Kidney (tissue), 14 donors: ENCODE results near the gene ATG9A. TPM values are rescaled to one million over a fixed set of nuclear protein-coding genes. Genes with fewer than 3 reads are reported as not detected.

Experiments
- DNase-seq, 5 donors: peaks; one replicate each; pipeline ENCODE4 v3.0.0-alpha.2; 2013 to 2020
- FAIRE-seq: peaks from 2 replicates; lab custom pipeline; 2012; peaks lifted over from hg19 to GRCh38; lab: Jason Lieb, UNC
- H3K27ac ChIP-seq, 2 donors: one replicate each; pipeline ENCODE4 v1.7.0; 2013; ENCODE audit warnings: low read depth in 2 of 2, low read length in 2 of 2, inconsistent platforms in 1 of 2
- H3K27me3 ChIP-seq: one replicate; pipeline ENCODE4 v1.7.1; 2013; ENCODE audit warnings: low read length, inconsistent platforms; ENCODE audit not compliant: control insufficient read depth, insufficient read depth
- H3K36me3 ChIP-seq, 3 donors: one replicate each; pipeline versions ENCODE4 v1.7.0 to v1.7.1; 2013; ENCODE audit warnings: low read length in 3 of 3, control low read depth in 1 of 3, inconsistent platforms in 1 of 3; ENCODE audit not compliant: insufficient read depth in 3 of 3, control insufficient read depth in 2 of 3
- H3K4me1 ChIP-seq, 3 donors: one replicate each; pipeline versions ENCODE4 v1.7.0 to v1.7.1; 2013; ENCODE audit warnings: low read length in 3 of 3, inconsistent platforms in 1 of 3, low read depth in 1 of 3; ENCODE audit not compliant: control insufficient read depth in 2 of 3, insufficient read depth in 2 of 3
- H3K4me3 ChIP-seq, 3 donors: one replicate each; pipeline versions ENCODE4 v1.7.0 to v1.8.1; 2013; ENCODE audit warnings: low read length in 3 of 3, control low read depth in 1 of 3, inconsistent platforms in 1 of 3
- H3K9ac ChIP-seq, 3 donors: one replicate each; pipeline versions ENCODE4 v1.7.0 to v1.7.1; 2013; ENCODE audit warnings: low read length in 3 of 3, control low read depth in 1 of 3, inconsistent platforms in 1 of 3
- H3K9me3 ChIP-seq, 3 donors: one replicate each; pipeline versions ENCODE4 v1.7.0 to v1.7.1; 2013; ENCODE audit warnings: low read length in 3 of 3, control low read depth in 1 of 3, inconsistent platforms in 1 of 3; ENCODE audit not compliant: control insufficient read depth in 2 of 3, insufficient read depth in 1 of 3
- intact Hi-C: fragments of 100-400 bp; cut with DNase I; formaldehyde crosslinking; loops from one replicate; pipeline ENCODE4 v1.11.1; 2022
- polyA plus RNA-seq: library from polyadenylated mRNA; stranded (reverse); fragments of 350-450 nt; fragmentation: Illumina TruSeq; extraction: RNeasy Lipid Tissue Mini Kit (QIAGEN cat#74804); gene quantifications from one replicate; pipeline ENCODE4 v1.2.3, GENCODE V29; 2014; ENCODE audit warnings: low read depth, low replicate concordance; ENCODE audit not compliant: insufficient read depth
- total RNA-seq: library from RNA; stranded (reverse); fragmentation: NEBNext Ultra II Directional; extraction: Animal tissue kit (Norgen Biotek cat#: 25700); gene quantifications from one replicate; pipeline ENCODE4 v1.2.1, GENCODE V29; 2021
- TF ChIP-seq, protein P1 (sequence below): IDR thresholded peaks from 3 replicates; pipeline ENCODE4 v1.5.1; 2012; ENCODE audit warnings: mild to moderate bottlenecking, moderate library complexity, borderline replicate concordance; ENCODE audit not compliant: insufficient read depth; ENCODE audit errors: extremely low read depth
- donor health status: control.
- donor health status: control.
- donor health status: control.
- donor health status: control.
- donor health status: control.
- donor health status: DM: yes; HTN: yes; CAD: no.
- donor health status: Normal renal cell carcinoma (clear cell type).

The ATG9A gene
- total and polyA plus RNA-seq, 2 donors from 2014 or later: 24.0 to 41.5 TPM

DNA sequence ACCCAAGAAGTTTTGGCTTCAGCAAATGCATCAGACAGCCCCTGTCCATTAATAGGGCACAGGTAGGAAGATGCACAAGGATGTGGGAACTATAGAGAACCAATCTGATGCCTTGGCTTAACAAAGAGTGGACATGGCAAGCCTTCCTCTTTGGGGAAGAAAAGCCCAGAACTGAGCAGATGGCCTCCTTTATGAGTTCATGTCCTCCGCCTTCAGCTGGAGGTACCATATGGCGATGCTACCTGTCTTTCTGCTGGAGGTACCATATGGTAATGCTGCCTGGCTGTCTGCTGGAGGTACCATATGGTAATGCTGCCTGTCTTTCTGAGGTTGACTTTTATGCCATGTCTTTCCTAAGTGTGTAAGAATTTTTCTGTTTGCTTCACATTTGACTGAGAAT lies 45.3 kb downstream of the ATG9A start:
- Histone ChIP-seq H3K9me3 (no peaks in the 10 kb centered on the region), H3K4me3 (no peak overlapping the region), H3K4me1 (peaks cover 0 to 9% (median 8%) of the 10 kb centered on the region in 3 donors), H3K36me3 (peaks cover 10 to 44% (median 39%) of the 10 kb centered on the region in 3 donors), H3K27me3 (no peaks in the 10 kb centered on the region), H3K27ac (no peak overlapping the region), H3K9ac (no peak overlapping the region)
- DNase-seq (no peak), FAIRE-seq (no peak)
- intact Hi-C loops: no loop called here
- TF ChIP-seq, protein P1, sequence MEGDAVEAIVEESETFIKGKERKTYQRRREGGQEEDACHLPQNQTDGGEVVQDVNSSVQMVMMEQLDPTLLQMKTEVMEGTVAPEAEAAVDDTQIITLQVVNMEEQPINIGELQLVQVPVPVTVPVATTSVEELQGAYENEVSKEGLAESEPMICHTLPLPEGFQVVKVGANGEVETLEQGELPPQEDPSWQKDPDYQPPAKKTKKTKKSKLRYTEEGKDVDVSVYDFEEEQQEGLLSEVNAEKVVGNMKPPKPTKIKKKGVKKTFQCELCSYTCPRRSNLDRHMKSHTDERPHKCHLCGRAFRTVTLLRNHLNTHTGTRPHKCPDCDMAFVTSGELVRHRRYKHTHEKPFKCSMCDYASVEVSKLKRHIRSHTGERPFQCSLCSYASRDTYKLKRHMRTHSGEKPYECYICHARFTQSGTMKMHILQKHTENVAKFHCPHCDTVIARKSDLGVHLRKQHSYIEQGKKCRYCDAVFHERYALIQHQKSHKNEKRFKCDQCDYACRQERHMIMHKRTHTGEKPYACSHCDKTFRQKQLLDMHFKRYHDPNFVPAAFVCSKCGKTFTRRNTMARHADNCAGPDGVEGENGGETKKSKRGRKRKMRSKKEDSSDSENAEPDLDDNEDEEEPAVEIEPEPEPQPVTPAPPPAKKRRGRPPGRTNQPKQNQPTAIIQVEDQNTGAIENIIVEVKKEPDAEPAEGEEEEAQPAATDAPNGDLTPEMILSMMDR: no peak

DNA sequence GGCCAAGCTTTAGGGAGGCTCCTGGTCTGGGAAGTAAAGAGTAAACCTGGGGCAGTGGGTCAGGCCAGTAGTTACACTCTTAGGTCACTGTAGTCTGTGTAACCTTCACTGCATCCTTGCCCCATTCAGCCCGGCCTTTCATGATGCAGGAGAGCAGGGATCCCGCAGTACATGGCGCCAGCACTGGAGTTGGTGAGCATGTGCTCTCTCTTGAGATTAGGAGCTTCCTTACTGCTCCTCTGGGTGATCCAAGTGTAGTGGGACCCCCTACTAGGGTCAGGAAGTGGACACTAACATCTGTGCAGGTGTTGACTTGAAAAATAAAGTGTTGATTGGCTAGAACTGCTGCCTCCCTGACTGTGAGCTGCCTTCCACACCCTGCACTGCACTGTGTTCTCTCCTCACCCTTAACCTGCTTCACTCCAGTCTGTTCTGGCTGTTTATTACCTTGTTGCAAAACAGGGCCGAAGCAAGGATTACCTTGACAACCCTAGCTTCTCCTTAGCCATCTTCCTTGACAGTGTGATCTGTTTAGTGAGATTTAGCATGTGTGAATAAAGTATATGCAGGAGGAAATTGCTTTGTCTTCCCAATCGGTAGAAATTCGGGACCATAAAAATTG lies 46.2 kb downstream of the ATG9A start:
- intact Hi-C loops: no loop called here
- Histone ChIP-seq H3K9me3 (no peaks in the 10 kb centered on the region), H3K4me3 (no peak overlapping the region), H3K9ac (no peak overlapping the region), H3K27me3 (no peaks in the 10 kb centered on the region), H3K27ac (peak overlapping the region in 1 of 2 donors; percentile 13), H3K4me1 (peaks cover 0 to 14% (median 13%) of the 10 kb centered on the region in 3 donors), H3K36me3 (peaks cover 10 to 44% (median 39%) of the 10 kb centered on the region in 3 donors)
- DNase-seq (no peak), FAIRE-seq (no peak)
- TF ChIP-seq, protein P1: no peak

DNA sequence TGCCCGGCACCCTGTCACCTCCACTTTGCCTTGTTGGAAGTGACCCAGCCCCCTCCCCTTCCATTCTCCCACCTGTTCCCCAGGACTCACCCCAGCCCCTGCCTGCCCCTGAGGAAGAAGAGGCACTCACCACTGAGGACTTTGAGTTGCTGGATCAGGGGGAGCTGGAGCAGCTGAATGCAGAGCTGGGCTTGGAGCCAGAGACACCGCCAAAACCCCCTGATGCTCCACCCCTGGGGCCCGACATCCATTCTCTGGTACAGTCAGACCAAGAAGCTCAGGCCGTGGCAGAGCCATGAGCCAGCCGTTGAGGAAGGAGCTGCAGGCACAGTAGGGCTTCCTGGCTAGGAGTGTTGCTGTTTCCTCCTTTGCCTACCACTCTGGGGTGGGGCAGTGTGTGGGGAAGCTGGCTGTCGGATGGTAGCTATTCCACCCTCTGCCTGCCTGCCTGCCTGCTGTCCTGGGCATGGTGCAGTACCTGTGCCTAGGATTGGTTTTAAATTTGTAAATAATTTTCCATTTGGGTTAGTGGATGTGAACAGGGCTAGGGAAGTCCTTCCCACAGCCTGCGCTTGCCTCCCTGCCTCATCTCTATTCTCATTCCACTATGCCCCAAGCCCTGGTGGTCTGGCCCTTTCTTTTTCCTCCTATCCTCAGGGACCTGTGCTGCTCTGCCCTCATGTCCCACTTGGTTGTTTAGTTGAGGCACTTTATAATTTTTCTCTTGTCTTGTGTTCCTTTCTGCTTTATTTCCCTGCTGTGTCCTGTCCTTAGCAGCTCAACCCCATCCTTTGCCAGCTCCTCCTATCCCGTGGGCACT lies 46.9 kb downstream of the ATG9A start:
- peaks cover 10 to 44% (median 39%) of the 10 kb centered on the region in 3 donors for H3K36me3 ChIP-seq

More for the DNA sequence above, 46.9 kb downstream of the ATG9A start:
- FAIRE-seq: no peak
- H3K27me3 ChIP-seq: no peaks in the 10 kb centered on the region
- DNase-seq: no peak
- TF ChIP-seq, protein P1: no peak
- H3K4me1 ChIP-seq: peaks cover 0 to 14% (median 13%) of the 10 kb centered on the region in 3 donors
- H3K27ac ChIP-seq: no peak overlapping the region
- intact Hi-C loops: no loop called here
- no peaks in the 10 kb centered on the region for H3K9me3 ChIP-seq
- H3K9ac ChIP-seq: no peak overlapping the region
- H3K4me3 ChIP-seq: no peak overlapping the region
